ENCODE measurements around the gene GAS7.
"Not testable (repeated sequence)": the region's sequence is repeated elsewhere in the genome, so short reads cannot be mapped to it uniquely, and the experiment has no call there.

Gene GAS7

GRCh38 chr17:9932491-9932890 is 265.9 kb downstream of the GAS7 start:
- no peak for DNase-seq

- DNase-seq = no peak
These were observed 267.2 kb downstream of the GAS7 start for GRCh38 chr17:9931144-9931741.

GRCh38 chr17:9929871-9930270 is 268.5 kb downstream of the GAS7 start:
- no peak for DNase-seq

GRCh38 chr17:9928601-9929333 is 269.6 kb downstream of the GAS7 start:
- DNase-seq = peak; percentile 7

- DNase-seq = no peak
These were observed 272.1 kb downstream of the GAS7 start for GRCh38 chr17:9926150-9926804.

GRCh38 chr17:9925457-9925856 is 272.9 kb downstream of the GAS7 start:
- no peak for DNase-seq

GRCh38 chr17:9924735-9925191 is 273.6 kb downstream of the GAS7 start:
- peak; percentile 72 for DNase-seq

GRCh38 chr17:9922012-9922848 is 276.2 kb downstream of the GAS7 start:
- no peak for DNase-seq

- DNase-seq = not testable (repeated sequence)
These were observed 277.2 kb downstream of the GAS7 start for GRCh38 chr17:9921216-9921615.

GRCh38 chr17:9918804-9919352 is 279.5 kb downstream of the GAS7 start:
- no peak for DNase-seq

- no peak for DNase-seq
These were observed 280.1 kb downstream of the GAS7 start for GRCh38 chr17:9918352-9918751.

- DNase-seq = no peak
These were observed 280.6 kb downstream of the GAS7 start for GRCh38 chr17:9917801-9918200.

- no peak for DNase-seq
These were observed 281.3 kb downstream of the GAS7 start for GRCh38 chr17:9917131-9917530.

- no peak for DNase-seq
These were observed 282.3 kb downstream of the GAS7 start for GRCh38 chr17:9916108-9916507.

- DNase-seq = no peak
These were observed 284.9 kb downstream of the GAS7 start for GRCh38 chr17:9913476-9913875.

- DNase-seq = no peak
These were observed 286.0 kb downstream of the GAS7 start for GRCh38 chr17:9912121-9913099.

GRCh38 chr17:9911089-9911488 is 287.3 kb downstream of the GAS7 start:
- DNase-seq = no peak

GRCh38 chr17:9908649-9909042 is 289.8 kb downstream of the GAS7 start:
- DNase-seq = no peak

GRCh38 chr17:9907883-9908648 is 290.3 kb downstream of the GAS7 start:
- DNase-seq = no peak

GRCh38 chr17:9907131-9907530 is 291.3 kb downstream of the GAS7 start:
- no peak for DNase-seq

- no peak for DNase-seq
These were observed 291.8 kb downstream of the GAS7 start for GRCh38 chr17:9906616-9907015.

Data from NCI-H1436 (cell line).